Measurements from ENCODE around the gene NOTUM. TPM values are rescaled to one million over a fixed set of nuclear protein-coding genes. Genes with fewer than 3 reads are reported as not detected.

The NOTUM gene
- total and polyA plus RNA-seq, 2 experiments from 2014 or later = 0.29 to 1.6 TPM

GRCh38 chr17:81944858-81945257 lies 16.1 kb downstream of the NOTUM start:
- Mint-ChIP-seq H3K9me3 (no peaks in the 10 kb centered on the region; the same call in 2 of the 3 replicates), H3K4me1 (peaks cover 13% of the 10 kb centered on the region), H3K4me3 (no peak overlapping the region), H3K36me3 (ENCODE audit: low read depth) (no peaks in the 10 kb centered on the region), H3K27ac (no peak overlapping the region), H3K27me3 (ENCODE audit: insufficient read depth, low read depth, poor library complexity) (peaks cover 20% of the 10 kb centered on the region)
- TF ChIP-seq ETS1 (IDR thresholded peaks at IDR 0.05) (no peak), POLR2AphosphoS5 (IDR thresholded peaks at IDR 0.05; ENCODE audit: low read depth) (no peak), ZNF331 (CRISPR knock-in tag; IDR thresholded peaks at IDR 0.05; ENCODE audit: low read depth) (no peak), JUNB (IDR thresholded peaks at IDR 0.05; ENCODE audit: unreplicated experiment) (no peak), STAT1 (IDR thresholded peaks at IDR 0.05; ENCODE audit: unreplicated experiment) (no peak), ZNF114 (CRISPR knock-in tag; IDR thresholded peaks at IDR 0.05) (no peak), REST (IDR thresholded peaks at IDR 0.05; ENCODE audit: unreplicated experiment) (no peak)
- no peaks in the 10 kb centered on the region for H4K20me1 ChIP-seq (replicated peaks; ENCODE audit: insufficient read depth)
- H3K36me3 ChIP-seq (ENCODE audit: insufficient read depth) = no peaks in the 10 kb centered on the region
- H2AFZ ChIP-seq = peak overlapping the region; percentile 93; the same call in 1 of the 2 replicates
- H3K27me3 ChIP-seq (ENCODE audit: insufficient read depth) = no peaks in the 10 kb centered on the region; the same call in 1 of the 2 replicates
- ATAC-seq (no peak), DNase-seq (ENCODE audit: low spot score) (no peak)
- H3F3A ChIP-seq (replicated peaks; ENCODE audit: low read depth) = 0 out of 2 replicates have a peak, but pooled peaks cover 3% of the 10 kb centered on the region
- H3K9me2 ChIP-seq (ENCODE audit: insufficient read depth) = no peaks in the 10 kb centered on the region
- no peak overlapping the region for H3K4me3 ChIP-seq
- H3K79me2 ChIP-seq (replicated peaks; ENCODE audit: insufficient read depth) = no peaks in the 10 kb centered on the region
- no peak overlapping the region for H3K4me2 ChIP-seq
- H3K27ac ChIP-seq (ENCODE audit: low read depth) = no peak overlapping the region
- H3K4me1 ChIP-seq (ENCODE audit: insufficient read depth) = peaks cover 15% of the 10 kb centered on the region

- peak overlapping the region; percentile 83 for H2AFZ ChIP-seq
- TF ChIP-seq CTCF (conservative IDR thresholded peaks at IDR 0.05; ENCODE audit: low read depth in 2 of 2) (no peak), NANOG (IDR thresholded peaks at IDR 0.05; ENCODE audit: borderline replicate concordance) (no peak), EZH2phosphoT487 (IDR thresholded peaks at IDR 0.05; ENCODE audit: unreplicated experiment) (no peak), ZNF114 (CRISPR knock-in tag; IDR thresholded peaks at IDR 0.05) (no peak), ZNF331 (CRISPR knock-in tag; IDR thresholded peaks at IDR 0.05; ENCODE audit: low read depth) (no peak), CREB1 (CRISPR knock-in tag; IDR thresholded peaks at IDR 0.05; ENCODE audit: low read depth) (no peak), ETS1 (IDR thresholded peaks at IDR 0.05) (no peak), REST (IDR thresholded peaks at IDR 0.05; ENCODE audit: unreplicated experiment) (no peak), JUNB (IDR thresholded peaks at IDR 0.05; ENCODE audit: unreplicated experiment) (no peak), STAT1 (IDR thresholded peaks at IDR 0.05; ENCODE audit: unreplicated experiment) (no peak), POLR2AphosphoS5 (IDR thresholded peaks at IDR 0.05; ENCODE audit: low read depth) (no peak)
- H3K4me1 ChIP-seq (ENCODE audit: insufficient read depth) = peaks cover 15% of the 10 kb centered on the region
- Mint-ChIP-seq H3K27ac (no peak overlapping the region), H3K4me1 (peaks cover 17% of the 10 kb centered on the region), H3K9me3 (no peaks in the 10 kb centered on the region; the same call in 2 of the 3 replicates), H3K4me3 (peak overlapping the region; percentile 50), H3K27me3 (ENCODE audit: insufficient read depth, low read depth, poor library complexity) (peaks cover 31% of the 10 kb centered on the region), H3K36me3 (ENCODE audit: low read depth) (peaks cover 2% of the 10 kb centered on the region; the same call in 1 of the 3 replicates)
- no peaks in the 10 kb centered on the region for H4K20me1 ChIP-seq (replicated peaks; ENCODE audit: insufficient read depth)
- peaks cover 10% of the 10 kb centered on the region; the same call in 1 of the 2 replicates for H3F3A ChIP-seq (replicated peaks; ENCODE audit: low read depth)
- H3K27me3 ChIP-seq (ENCODE audit: insufficient read depth) = peaks cover 4% of the 10 kb centered on the region; the same call in 1 of the 2 replicates
- H3K79me2 ChIP-seq (replicated peaks; ENCODE audit: insufficient read depth) = no peaks in the 10 kb centered on the region
- peak overlapping the region; percentile 74 for H3K4me2 ChIP-seq
- H3K36me3 ChIP-seq (ENCODE audit: insufficient read depth) = no peaks in the 10 kb centered on the region
- no peak overlapping the region for H3K27ac ChIP-seq (ENCODE audit: low read depth)
- DNase-seq (ENCODE audit: low spot score) = no peak
- peak; percentile 11 for ATAC-seq
- no peaks in the 10 kb centered on the region for H3K9me2 ChIP-seq (ENCODE audit: insufficient read depth)
- H3K4me3 ChIP-seq = peak overlapping the region; percentile 40
Observed at GRCh38 chr17:81942167-81942553, 18.8 kb downstream of the NOTUM start.

All from GM23338 (cell line).